Epithelial cell of proximal tubule (primary cell): Measurements from ENCODE around the gene THBS1. TPM values are rescaled to one million over a fixed set of nuclear protein-coding genes. Genes with fewer than 3 reads are reported as not detected.

ENCODE experiments used
- DNase-seq: peaks from one replicate; pipeline ENCODE4 v3.0.0-alpha.2; 2011; ENCODE audit warnings: low read depth
- H3K4me3 ChIP-seq: 2 replicates; pipeline ENCODE4 v1.5.1; 2011; ENCODE audit warnings: low read depth, mild to moderate bottlenecking, low read length
- total RNA-seq: library from RNA; depleted of rRNA; stranded (reverse); fragments of >200 nt; gene quantifications from 2 replicates; pipeline ENCODE4 v1.2.3, GENCODE V29; 2015
- TF ChIP-seq, protein P1 (sequence below): conservative IDR thresholded peaks from 2 replicates; pipeline ENCODE4 v1.5.1; 2012; ENCODE audit warnings: low read depth, mild to moderate bottlenecking, low read length

Gene THBS1
- total RNA-seq, 1 donor from 2014 or later = 61.7 TPM

DNA sequence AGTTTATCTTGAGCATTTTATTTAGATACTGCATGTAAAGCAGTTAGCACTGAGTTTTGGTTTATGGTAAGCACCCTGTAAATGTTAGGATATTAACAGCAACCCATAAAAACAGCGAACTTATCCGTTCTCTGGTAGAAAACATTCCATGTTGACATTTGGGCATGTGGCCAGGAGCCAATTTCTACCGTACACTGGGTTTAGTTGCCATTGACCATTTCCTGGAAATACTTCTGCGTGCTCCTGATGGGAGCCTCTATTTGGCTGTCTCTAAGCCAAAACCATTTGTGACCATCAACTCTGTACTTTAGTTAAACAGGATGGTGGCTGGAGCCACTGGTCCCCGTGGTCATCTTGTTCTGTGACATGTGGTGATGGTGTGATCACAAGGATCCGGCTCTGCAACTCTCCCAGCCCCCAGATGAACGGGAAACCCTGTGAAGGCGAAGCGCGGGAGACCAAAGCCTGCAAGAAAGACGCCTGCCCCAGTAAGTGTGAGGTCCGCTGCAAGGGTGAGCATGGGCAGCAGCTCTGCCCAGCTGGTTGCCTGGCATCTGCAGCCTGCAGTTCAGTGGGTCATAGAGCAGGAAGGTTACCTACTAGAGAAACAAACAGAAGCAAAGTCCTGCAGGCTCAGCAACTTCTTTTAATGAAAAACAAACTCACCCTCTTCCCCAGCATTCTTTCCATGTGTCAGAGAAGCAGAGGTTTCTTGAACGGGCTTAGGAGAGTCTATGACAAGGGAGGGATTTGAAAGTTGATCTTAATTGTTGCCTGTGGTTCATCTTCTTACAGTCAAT, 7.1 kb downstream of the THBS1 start:
- TF ChIP-seq, protein P1, sequence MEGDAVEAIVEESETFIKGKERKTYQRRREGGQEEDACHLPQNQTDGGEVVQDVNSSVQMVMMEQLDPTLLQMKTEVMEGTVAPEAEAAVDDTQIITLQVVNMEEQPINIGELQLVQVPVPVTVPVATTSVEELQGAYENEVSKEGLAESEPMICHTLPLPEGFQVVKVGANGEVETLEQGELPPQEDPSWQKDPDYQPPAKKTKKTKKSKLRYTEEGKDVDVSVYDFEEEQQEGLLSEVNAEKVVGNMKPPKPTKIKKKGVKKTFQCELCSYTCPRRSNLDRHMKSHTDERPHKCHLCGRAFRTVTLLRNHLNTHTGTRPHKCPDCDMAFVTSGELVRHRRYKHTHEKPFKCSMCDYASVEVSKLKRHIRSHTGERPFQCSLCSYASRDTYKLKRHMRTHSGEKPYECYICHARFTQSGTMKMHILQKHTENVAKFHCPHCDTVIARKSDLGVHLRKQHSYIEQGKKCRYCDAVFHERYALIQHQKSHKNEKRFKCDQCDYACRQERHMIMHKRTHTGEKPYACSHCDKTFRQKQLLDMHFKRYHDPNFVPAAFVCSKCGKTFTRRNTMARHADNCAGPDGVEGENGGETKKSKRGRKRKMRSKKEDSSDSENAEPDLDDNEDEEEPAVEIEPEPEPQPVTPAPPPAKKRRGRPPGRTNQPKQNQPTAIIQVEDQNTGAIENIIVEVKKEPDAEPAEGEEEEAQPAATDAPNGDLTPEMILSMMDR = no peak
- no peak overlapping the region for H3K4me3 ChIP-seq
- no peak for DNase-seq

DNA sequence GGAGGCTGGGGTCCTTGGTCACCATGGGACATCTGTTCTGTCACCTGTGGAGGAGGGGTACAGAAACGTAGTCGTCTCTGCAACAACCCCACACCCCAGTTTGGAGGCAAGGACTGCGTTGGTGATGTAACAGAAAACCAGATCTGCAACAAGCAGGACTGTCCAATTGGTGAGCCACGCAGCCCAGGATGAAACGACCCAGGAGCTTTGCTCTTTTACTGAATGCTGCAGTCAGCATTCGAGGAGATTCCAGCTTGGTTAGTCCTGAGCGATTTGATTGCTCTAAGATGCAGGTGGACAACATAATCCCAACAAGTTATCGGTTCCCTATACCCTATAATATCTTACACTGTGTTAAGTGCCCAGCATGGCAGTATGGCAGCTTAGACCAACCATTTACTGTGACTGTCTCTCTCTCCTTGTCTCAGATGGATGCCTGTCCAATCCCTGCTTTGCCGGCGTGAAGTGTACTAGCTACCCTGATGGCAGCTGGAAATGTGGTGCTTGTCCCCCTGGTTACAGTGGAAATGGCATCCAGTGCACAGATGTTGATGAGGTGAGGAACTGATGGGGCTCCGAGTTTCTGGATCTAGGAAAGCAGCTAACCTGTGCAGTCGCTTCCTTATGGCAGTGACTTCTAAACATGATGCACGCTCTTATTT, 7.8 kb downstream of the THBS1 start:
- no peak for DNase-seq
- TF ChIP-seq, protein P1 = no peak
- no peak overlapping the region for H3K4me3 ChIP-seq

DNA sequence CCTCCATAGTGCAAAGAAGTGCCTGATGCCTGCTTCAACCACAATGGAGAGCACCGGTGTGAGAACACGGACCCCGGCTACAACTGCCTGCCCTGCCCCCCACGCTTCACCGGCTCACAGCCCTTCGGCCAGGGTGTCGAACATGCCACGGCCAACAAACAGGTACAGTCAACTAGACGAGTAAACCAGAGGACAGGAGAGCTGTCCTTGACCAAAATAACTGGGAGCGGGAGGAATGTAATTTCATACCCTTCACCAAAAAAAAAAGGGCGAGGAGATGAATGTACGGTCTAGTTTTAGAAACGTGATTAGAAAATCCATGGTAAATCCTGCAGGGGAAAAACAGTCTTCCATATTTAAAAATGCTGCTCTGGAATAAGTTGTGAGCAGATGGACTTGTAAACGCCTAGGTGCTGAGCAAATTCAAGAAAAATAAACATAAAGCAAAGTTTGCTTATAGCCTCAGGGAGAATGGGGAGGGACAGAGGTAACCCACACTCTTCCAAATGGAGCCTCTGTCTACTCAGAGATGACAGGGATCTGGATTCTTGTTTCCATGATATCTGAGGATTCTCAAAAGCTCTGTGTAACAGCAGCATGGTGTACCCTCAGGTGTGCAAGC, 8.4 kb downstream of the THBS1 start:
- H3K4me3 ChIP-seq = no peak overlapping the region
- no peak for DNase-seq
- TF ChIP-seq, protein P1 = no peak

DNA sequence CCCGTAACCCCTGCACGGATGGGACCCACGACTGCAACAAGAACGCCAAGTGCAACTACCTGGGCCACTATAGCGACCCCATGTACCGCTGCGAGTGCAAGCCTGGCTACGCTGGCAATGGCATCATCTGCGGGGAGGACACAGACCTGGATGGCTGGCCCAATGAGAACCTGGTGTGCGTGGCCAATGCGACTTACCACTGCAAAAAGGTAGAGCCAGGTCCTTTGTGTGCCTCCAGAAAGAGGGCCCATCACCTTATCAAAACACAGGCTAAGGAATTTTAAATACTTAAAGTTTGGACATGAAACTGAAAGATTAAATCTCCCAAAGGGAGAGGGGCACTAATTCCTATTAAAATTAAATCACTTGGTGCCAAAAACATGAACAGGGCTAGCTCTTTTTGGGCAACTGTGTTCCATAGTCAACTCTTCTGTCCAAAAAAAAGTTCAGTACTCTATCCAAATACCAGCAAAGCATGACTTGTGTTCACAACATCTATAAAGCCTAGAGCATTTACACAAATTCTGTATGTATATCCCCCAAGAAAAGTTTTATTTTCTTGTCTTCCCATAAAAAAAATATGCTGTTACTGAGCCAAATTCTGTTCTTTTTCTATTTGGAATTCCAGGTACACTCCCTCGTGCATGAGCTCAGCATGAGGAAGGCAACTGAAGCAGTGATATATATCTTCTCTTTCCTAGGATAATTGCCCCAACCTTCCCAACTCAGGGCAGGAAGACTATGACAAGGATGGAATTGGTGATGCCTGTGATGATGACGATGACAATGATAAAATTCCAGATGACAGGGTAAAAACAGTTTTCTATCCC, 9.2 kb downstream of the THBS1 start:
- H3K4me3 ChIP-seq = no peak overlapping the region
- no peak for DNase-seq
- TF ChIP-seq, protein P1 = no peak

DNA sequence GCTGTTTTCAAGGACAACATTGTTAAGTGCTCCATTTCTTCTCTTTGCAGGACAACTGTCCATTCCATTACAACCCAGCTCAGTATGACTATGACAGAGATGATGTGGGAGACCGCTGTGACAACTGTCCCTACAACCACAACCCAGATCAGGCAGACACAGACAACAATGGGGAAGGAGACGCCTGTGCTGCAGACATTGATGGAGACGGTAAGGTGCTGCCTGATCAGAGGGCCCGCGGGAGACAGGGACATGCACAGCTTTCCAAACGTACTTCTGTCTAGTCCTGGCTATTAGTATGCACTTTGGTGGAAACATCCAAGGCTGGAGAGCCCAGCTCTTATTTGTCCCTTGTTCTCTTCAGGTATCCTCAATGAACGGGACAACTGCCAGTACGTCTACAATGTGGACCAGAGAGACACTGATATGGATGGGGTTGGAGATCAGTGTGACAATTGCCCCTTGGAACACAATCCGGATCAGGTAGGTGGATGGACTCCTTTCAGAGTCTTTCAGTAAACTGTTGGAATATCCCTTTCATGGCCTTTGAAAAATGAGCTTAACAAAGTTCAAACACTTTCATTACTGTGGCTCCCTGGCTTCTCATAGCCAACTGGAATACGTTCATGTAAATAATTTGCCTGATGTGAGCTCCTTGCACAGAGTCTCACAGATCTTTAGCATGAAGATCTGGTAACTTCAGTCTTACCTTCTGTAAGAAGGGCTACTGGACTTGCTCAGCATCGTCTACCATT, 10.4 kb downstream of the THBS1 start:
- TF ChIP-seq, protein P1 = no peak
- DNase-seq = no peak
- no peak overlapping the region for H3K4me3 ChIP-seq

DNA sequence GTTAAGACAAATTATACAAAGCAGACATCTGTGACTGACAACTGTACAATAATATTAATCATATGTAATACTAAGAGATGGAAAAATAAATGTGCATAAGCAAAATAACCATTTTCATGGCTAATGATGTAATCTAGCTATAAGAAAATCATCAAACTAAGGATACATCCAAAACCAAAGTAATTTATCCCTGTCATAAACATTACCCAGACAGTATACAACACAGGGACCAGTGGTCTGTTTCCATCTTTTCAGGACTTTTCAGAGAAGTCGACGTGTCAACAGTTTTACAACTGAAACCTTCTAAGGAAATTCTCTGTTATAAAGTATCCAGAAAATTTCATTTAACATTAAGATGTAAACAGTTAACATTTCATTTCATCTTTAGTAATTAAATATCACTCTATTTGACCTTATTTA, 11.0 kb downstream of the THBS1 start:
- no peak for DNase-seq

More for the DNA sequence above, 11.0 kb downstream of the THBS1 start:
- H3K4me3 ChIP-seq = no peak overlapping the region
- TF ChIP-seq, protein P1 = no peak
